Measurements from ENCODE around the gene CDHR3. TPM values are rescaled to one million over a fixed set of nuclear protein-coding genes. Genes with fewer than 3 reads are reported as not detected.

The CDHR3 gene
- total and polyA plus RNA-seq, 9 of the 15 experiments (the other 6 are each of a cell fraction or from before 2014, with no cell fraction given) = 0.03 to 0.66 (median 0.24) TPM; not detected in 1

- no peak overlapping the region for H3K9ac ChIP-seq (ENCODE audit: insufficient read depth in 1 of 2, low read depth in 2 of 2, low read length in 2 of 2)
- no peaks in the 10 kb centered on the region for H3K36me3 ChIP-seq (ENCODE audit: control insufficient read depth, insufficient read depth, low read length)
- H2AFZ ChIP-seq (ENCODE audit: low read depth, low read length) = no peak overlapping the region
- H3K4me3 ChIP-seq = no peak overlapping the region
- in situ Hi-C loops (cut with MboI) = no loop called here
- ATAC-seq (no peak), DNase-seq (ENCODE audit: extremely low read depth in 1 of 4, low spot score in 3 of 4) (no peak), FAIRE-seq (no peak)
- no peaks in the 10 kb centered on the region for H3K79me2 ChIP-seq (ENCODE audit: control insufficient read depth, insufficient read depth, low read length)
- no peaks in the 10 kb centered on the region for H3K9me3 ChIP-seq (replicated peaks; ENCODE audit: control insufficient read depth, insufficient read depth, low read depth, low read length)
- 26% methylated on average over 4 of the region's 4 CpGs for WGBS (ENCODE audit: insufficient coverage, low coverage, missing lambda C conversion rate)
- H3K27me3 ChIP-seq (ENCODE audit: control insufficient read depth in 2 of 2, insufficient read depth in 2 of 2, low read length in 2 of 2) = peaks cover 5 to 29% of the 10 kb centered on the region in 2 experiments; a peak in 3 of 5 replicates
- no peak overlapping the region for H3K4me2 ChIP-seq (ENCODE audit: insufficient read depth, low read length)
- peaks cover 8% of the 10 kb centered on the region; the same call in 1 of the 2 replicates for H4K20me1 ChIP-seq (replicated peaks; ENCODE audit: control insufficient read depth, insufficient read depth, low read length)
- H3K4me1 ChIP-seq (replicated peaks in 1 of 2; ENCODE audit: control insufficient read depth in 2 of 2, insufficient read depth in 2 of 2, low read length in 2 of 2) = peaks cover 13 to 32% of the 10 kb centered on the region in 2 experiments
- BruUV-seq (replicated peaks) = no TSS peak
- H3K9me1 ChIP-seq (ENCODE audit: control insufficient read depth, insufficient read depth, low read length) = no peaks in the 10 kb centered on the region
- ChIA-PET CTCF (ENCODE audit: low intra/inter-chr PET ratio) (interaction anchor here (0.7 to 0.9 kb wide), 2 partner anchors 64 to 81 kb away, joined by 3 read pairs; no protein-coding TSS in a partner anchor), POLR2A (interaction anchor here (0.7 to 4.7 kb wide), 10 partner anchors 8 to 272 kb away, joined by 3 to 42 read pairs (median 6); partner anchors contain the start of gene SYPL1)
- intact Hi-C loops (cut with micrococcal nuclease) = no loop called here
- TF ChIP-seq MAZ (CRISPR knock-in tag; conservative IDR thresholded peaks at IDR 0.05 in 1 of 2, IDR thresholded peaks at IDR 0.05 in 1 of 2) (0 out of 4 replicates have a peak, but pooled peaks of 1 of the 2 experiments have one; percentile 6), PREB (CRISPR knock-in tag; IDR thresholded peaks at IDR 0.05) (0 out of 2 replicates have a peak, but pooled peaks have one; percentile 50), HNRNPH1 (optimal IDR thresholded peaks at IDR 0.05; ENCODE audit: low read depth, low read length) (no peak), ZBTB5 (IDR thresholded peaks at IDR 0.05) (no peak), USF2 (CRISPR knock-in tag; IDR thresholded peaks at IDR 0.05) (no peak), ZBTB2 (IDR thresholded peaks at IDR 0.05) (no peak), KDM2B (CRISPR knock-in tag; IDR thresholded peaks at IDR 0.05) (no peak), GTF2E2 (tag; IDR thresholded peaks at IDR 0.05) (0 out of 2 replicates have a peak, but pooled peaks have one; percentile 52), ESRRA (IDR thresholded peaks at IDR 0.05; ENCODE audit: borderline replicate concordance, low read depth) (no peak)
- no peak overlapping the region for H3K27ac ChIP-seq (ENCODE audit: extremely low read depth, low read depth, low read length)
Observed at GRCh38 chr7:106072715-106073091, 109.6 kb downstream of the CDHR3 start.

All from K562 (cell line).